Choroid plexus epithelial cell (primary cell): ENCODE measurements around the gene EBPL.
"Not testable (repeated sequence)": the region's sequence is repeated elsewhere in the genome, so short reads cannot be mapped to it uniquely, and the experiment has no call there.

Experiments
- DNase-seq: peaks from one replicate; pipeline ENCODE4 v3.0.0-alpha.2; 2010; ENCODE audit warnings: low read depth
- H3K4me3 ChIP-seq: 2 replicates; pipeline ENCODE4 v1.5.1; 2011; ENCODE audit warnings: low read depth, mild to moderate bottlenecking, control low read depth, low read length, moderate library complexity
- TF ChIP-seq, protein P1 (sequence below): conservative IDR thresholded peaks from 2 replicates; pipeline ENCODE4 v1.5.1; 2011; ENCODE audit warnings: low read depth, mild to moderate bottlenecking, control low read depth, inconsistent platforms, low read length, moderate library complexity

The EBPL gene

DNA sequence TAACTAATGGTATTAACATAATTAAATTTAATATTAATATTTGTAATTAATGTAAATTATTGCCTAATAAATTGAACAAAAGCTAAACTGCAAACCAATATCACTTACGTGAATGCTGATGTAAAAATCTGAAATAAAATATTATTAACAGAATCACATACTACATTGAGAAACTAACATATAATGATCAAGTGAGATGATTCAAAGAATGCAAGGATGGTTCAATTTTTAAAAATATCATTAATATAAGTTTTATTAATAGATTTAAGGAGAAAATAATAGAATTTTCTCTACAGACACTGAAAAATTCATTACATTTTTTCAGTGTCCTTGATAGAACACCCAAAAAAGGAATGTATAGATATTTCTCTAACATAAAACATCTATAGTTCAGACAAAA, 23.5 kb upstream of the EBPL start:
- H3K4me3 ChIP-seq, result no peak overlapping the region
- TF ChIP-seq, protein P1, sequence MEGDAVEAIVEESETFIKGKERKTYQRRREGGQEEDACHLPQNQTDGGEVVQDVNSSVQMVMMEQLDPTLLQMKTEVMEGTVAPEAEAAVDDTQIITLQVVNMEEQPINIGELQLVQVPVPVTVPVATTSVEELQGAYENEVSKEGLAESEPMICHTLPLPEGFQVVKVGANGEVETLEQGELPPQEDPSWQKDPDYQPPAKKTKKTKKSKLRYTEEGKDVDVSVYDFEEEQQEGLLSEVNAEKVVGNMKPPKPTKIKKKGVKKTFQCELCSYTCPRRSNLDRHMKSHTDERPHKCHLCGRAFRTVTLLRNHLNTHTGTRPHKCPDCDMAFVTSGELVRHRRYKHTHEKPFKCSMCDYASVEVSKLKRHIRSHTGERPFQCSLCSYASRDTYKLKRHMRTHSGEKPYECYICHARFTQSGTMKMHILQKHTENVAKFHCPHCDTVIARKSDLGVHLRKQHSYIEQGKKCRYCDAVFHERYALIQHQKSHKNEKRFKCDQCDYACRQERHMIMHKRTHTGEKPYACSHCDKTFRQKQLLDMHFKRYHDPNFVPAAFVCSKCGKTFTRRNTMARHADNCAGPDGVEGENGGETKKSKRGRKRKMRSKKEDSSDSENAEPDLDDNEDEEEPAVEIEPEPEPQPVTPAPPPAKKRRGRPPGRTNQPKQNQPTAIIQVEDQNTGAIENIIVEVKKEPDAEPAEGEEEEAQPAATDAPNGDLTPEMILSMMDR, result no peak
- no peak for DNase-seq

DNA sequence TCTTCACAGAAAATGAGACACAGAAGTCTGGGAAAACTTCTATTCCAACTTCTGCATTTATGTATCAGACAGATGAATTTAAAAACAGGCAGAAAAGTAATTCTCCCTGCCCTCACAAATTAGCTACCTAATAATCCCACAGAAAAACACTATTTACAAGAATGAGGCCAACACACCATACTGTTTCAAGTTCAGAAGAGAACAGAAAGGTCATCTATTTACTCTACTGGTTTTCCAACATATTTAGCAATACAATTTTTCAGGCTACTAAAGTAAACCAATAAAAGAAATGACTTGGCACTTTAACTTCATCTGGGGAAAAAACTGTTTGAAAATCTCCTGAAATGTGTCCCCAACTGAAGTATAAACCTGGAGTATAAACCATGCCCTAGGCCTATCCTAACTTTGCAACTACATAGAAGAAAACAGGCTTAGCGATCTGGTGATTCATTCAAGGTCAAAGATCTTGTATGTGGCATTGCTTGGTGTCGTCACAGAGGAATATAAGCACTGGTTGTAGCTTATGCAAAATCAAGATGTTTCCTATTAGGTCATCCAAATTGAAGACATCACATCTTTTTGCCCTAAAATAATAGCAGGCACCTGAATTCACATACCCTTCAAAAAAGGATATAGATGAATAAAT, 20.1 kb upstream of the EBPL start:
- no peak overlapping the region for H3K4me3 ChIP-seq
- DNase-seq, result peak; percentile 94
- TF ChIP-seq, protein P1, result no peak

DNA sequence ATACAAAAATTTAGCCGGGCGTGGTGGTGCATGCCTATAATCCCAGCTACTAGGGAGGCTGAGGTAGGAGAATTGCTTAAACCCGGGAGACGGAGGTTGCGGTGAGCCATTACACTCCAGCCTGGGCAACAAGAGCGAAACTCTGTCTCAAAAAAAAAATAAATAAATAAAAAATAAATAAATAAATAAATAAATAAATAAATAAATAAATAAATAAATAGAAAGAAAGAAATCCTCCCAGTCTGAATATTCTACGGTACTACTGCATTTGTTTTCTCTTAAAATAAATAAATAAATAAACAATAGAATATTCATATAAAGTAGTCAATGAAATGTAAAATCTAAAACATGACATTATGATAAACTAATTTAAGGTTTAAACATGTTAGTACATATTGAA, 13.0 kb upstream of the EBPL start:
- not testable (repeated sequence) for DNase-seq, H3K4me3 ChIP-seq

DNA sequence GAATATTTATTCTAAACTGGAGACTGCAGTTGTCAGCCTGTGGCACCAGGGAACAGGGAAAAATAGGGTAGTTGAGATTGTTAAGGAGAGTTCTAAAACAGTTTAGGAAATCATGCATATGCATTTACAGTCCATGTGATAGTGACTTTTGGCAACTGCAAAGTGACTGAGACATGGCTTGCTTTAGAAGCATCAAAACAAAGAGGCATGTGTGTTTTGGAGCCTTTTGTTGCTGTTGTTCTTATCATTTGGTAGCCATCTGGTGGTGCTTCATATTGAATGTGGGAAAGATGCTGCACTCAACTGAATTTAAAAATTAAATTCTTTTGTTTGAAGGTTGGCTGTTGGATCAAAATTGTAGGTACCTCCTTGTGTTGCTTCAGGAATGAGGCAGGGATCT, 10.2 kb upstream of the EBPL start:
- TF ChIP-seq, protein P1, result no peak
- no peak for DNase-seq
- no peak overlapping the region for H3K4me3 ChIP-seq

DNA sequence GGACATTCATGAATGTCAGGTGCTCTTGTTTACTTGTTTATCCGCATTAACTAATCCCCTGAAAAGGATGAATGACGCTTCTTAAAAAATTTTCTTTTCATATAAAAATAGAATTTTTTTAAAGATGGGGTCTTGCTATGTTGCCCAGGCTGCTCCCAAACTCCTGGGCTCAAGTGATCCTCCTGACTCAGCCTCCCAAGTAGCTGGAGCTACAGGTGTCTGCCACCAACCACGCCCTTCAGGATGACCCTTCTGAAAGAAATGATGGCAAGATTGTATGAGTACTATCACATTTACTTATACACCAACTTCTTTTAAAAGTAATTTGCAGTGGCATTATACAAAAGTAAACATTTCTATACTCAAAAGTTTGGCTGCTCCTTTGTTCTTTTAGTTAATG, 6.2 kb upstream of the EBPL start:
- TF ChIP-seq, protein P1, result no peak
- H3K4me3 ChIP-seq, result no peak overlapping the region
- no peak for DNase-seq

DNA sequence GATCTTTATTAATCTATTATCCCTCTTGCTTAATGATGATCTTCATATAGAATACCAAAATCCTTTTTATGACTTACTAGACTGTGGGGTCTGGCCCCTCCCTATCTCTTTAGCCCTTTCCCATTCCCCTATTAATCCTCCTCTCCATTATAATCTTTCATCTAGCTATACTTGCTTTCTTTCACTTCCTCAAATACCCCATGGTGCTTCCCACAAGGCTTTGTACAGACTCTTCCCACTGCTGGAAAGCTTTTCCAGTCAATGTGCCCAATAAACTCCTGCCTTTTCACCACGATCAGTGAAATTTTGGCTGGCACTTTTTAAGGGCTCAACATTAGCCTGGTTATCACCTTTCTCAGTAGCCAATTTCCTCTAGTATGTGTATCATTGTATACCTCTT, 3.2 kb upstream of the EBPL start:
- H3K4me3 ChIP-seq, result no peak overlapping the region
- TF ChIP-seq, protein P1, result no peak
- no peak for DNase-seq

DNA sequence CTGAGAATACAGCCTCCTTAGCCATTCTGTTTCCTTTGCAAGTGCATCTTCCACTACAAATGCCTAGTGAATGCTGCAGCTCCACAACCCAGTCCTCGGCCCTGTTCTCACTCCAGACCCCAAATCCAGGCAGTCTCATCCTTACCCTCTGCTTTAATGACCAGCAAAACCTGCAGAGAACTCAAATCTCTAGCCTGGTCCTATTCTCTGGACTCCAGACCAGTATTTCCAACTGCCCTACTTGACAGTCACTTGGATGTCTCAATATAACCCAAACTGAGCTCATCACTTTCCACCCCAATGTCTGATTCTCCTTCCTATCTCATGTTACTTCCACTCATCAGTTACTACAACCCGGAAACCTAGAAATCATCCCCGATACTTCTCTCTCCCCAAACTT, 2.6 kb upstream of the EBPL start:
- no peak for DNase-seq
- no peak overlapping the region for H3K4me3 ChIP-seq
- TF ChIP-seq, protein P1, result no peak
